Hepatic stellate cell (primary cell): Measurements from ENCODE around the gene MS4A2.
"Not testable (repeated sequence)": the region's sequence is repeated elsewhere in the genome, so short reads cannot be mapped to it uniquely, and the experiment has no call there.

Source experiments
- DNase-seq: peaks from one replicate; pipeline ENCODE4 v3.0.0; 2011; ENCODE audit warnings: low spot score

MS4A2 gene

GRCh38 chr11:60088364-60088763 lies at the start of gene MS4A2:
TSS of gene MS4A2 (plus strand) at chr11:60088664. CDS start at chr11:60088766, 102 bp downstream.
- DNase-seq: no peak

GRCh38 chr11:60040109-60040508 lies 48.4 kb upstream of the MS4A2 start, which contains the start of gene OOSP2:
TSS of gene OOSP2 (plus strand) at chr11:60040409. CDS start at chr11:60040460, 51 bp downstream.
- DNase-seq: no peak

GRCh38 chr11:60050422-60050821 lies 38.0 kb upstream of the MS4A2 start:
- not testable (repeated sequence) for DNase-seq

GRCh38 chr11:60050839-60051238 lies 37.6 kb upstream of the MS4A2 start:
- not testable (repeated sequence) for DNase-seq

GRCh38 chr11:60056349-60056969 lies 32.0 kb upstream of the MS4A2 start, which contains the start of gene MS4A3:
TSS of gene MS4A3 (plus strand) at chr11:60056665. CDS start at chr11:60061161, 4,496 bp downstream.
- no peak for DNase-seq

GRCh38 chr11:60059052-60059451 lies 29.4 kb upstream of the MS4A2 start:
- no peak for DNase-seq

- no peak for DNase-seq
These were observed 28.8 kb upstream of the MS4A2 start for GRCh38 chr11:60059521-60060240.

- no peak for DNase-seq
These were observed 24.4 kb upstream of the MS4A2 start for GRCh38 chr11:60064111-60064510.

- no peak for DNase-seq
These were observed 22.7 kb upstream of the MS4A2 start for GRCh38 chr11:60065801-60066200.

- no peak for DNase-seq
These were observed 19.0 kb upstream of the MS4A2 start for GRCh38 chr11:60069450-60069849.

GRCh38 chr11:60071644-60072043 lies 16.8 kb upstream of the MS4A2 start:
- not testable (repeated sequence) for DNase-seq

GRCh38 chr11:60077216-60077817 lies 11.1 kb upstream of the MS4A2 start:
- DNase-seq: no peak

- no peak for DNase-seq
These were observed 10.5 kb upstream of the MS4A2 start for GRCh38 chr11:60077981-60078380.

GRCh38 chr11:60078745-60079144 lies 9.7 kb upstream of the MS4A2 start:
- DNase-seq: no peak

- DNase-seq: no peak
These were observed 7.9 kb upstream of the MS4A2 start for GRCh38 chr11:60080535-60080934.

- no peak for DNase-seq
These were observed 3.7 kb upstream of the MS4A2 start for GRCh38 chr11:60084631-60085273.

GRCh38 chr11:60085909-60086308 lies 2.6 kb upstream of the MS4A2 start:
- no peak for DNase-seq

- DNase-seq: no peak
These were observed 1.2 kb upstream of the MS4A2 start for GRCh38 chr11:60087239-60087638.

- DNase-seq: no peak
These were observed 7.1 kb downstream of the MS4A2 start for GRCh38 chr11:60095477-60096120.

- no peak for DNase-seq
These were observed 8.7 kb downstream of the MS4A2 start for GRCh38 chr11:60097189-60097588.

- no peak for DNase-seq
These were observed 10.0 kb downstream of the MS4A2 start for GRCh38 chr11:60098508-60098907.

GRCh38 chr11:60100516-60100915 lies 12.1 kb downstream of the MS4A2 start:
- DNase-seq: no peak
